DND-41 (cell line): ENCODE results near the gene TOP3B.

Source experiments
- CTCF ChIP-seq: IDR thresholded peaks from 2 replicates; pipeline ENCODE4 v1.5.1; 2012; ENCODE audit warnings: borderline replicate concordance, low read length, moderate library complexity, mild to moderate bottlenecking; ENCODE audit not compliant: poor library complexity, severe bottlenecking; ENCODE audit errors: extremely low read depth
- EZH2 ChIP-seq: IDR thresholded peaks from 3 replicates; pipeline ENCODE4 v1.6.1; 2012; ENCODE audit warnings: borderline replicate concordance, low read depth, mild to moderate bottlenecking, moderate library complexity, low read length, inconsistent platforms; ENCODE audit not compliant: severe bottlenecking

DNA sequence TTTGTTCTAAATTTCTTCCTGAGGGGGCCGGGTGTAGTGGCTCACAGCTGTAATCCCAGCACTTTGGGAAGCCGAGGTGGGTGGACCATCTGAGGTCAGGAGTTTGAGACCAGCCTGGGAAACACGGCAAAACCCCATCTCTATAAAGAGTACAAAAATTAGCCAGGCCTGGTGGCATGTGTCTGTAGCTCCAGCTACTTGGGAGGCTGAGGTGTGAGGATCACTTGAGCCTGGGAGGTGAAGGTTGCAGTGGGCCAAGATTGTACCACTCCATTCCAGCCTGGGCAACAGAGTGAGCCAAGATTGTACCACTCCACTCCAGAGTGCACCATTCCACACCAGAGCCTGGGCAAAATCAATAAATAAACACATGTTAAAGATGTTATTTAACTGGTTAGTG is 20.6 kb upstream of the TOP3B start:
- TF ChIP-seq CTCF (no peak), EZH2 (no peak)
